ENCODE measurements around the gene JMJD1C. TPM values are rescaled to one million over a fixed set of nuclear protein-coding genes. Genes with fewer than 3 reads are reported as not detected.

The JMJD1C gene
- total RNA-seq, 1 experiment from 2014 or later, result 180 TPM

DNA sequence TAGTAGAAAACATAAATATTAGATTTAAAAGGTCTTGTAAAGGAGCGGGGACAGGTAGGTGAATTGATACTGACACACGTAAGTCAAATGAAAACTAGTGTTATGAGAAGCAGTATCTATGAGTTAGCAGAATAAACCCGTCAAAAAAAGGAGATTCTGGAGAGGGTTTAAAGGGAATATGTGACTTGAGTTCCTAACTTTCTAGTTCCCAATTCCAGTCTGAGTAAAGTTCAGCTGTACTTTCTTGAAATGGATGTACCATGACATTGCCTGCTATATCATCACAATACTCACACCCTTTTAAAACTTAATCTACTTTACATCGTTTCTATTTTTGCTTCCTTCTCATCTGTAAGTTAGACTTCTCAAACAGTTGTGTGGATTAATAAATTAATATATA lies 210.5 kb downstream of the JMJD1C start:
- H3K9me3 Mint-ChIP-seq, result no peaks in the 10 kb centered on the region
- no peak overlapping the region for H3K27ac Mint-ChIP-seq
- DNase-seq (ENCODE audit: low spot score) (no peak), ATAC-seq (no peak)
- peaks cover 68% of the 10 kb centered on the region for H3K4me1 Mint-ChIP-seq
- no peak overlapping the region for H3K4me3 Mint-ChIP-seq
- peaks cover 33% of the 10 kb centered on the region for H3K36me3 Mint-ChIP-seq
- TF ChIP-seq, protein P1, sequence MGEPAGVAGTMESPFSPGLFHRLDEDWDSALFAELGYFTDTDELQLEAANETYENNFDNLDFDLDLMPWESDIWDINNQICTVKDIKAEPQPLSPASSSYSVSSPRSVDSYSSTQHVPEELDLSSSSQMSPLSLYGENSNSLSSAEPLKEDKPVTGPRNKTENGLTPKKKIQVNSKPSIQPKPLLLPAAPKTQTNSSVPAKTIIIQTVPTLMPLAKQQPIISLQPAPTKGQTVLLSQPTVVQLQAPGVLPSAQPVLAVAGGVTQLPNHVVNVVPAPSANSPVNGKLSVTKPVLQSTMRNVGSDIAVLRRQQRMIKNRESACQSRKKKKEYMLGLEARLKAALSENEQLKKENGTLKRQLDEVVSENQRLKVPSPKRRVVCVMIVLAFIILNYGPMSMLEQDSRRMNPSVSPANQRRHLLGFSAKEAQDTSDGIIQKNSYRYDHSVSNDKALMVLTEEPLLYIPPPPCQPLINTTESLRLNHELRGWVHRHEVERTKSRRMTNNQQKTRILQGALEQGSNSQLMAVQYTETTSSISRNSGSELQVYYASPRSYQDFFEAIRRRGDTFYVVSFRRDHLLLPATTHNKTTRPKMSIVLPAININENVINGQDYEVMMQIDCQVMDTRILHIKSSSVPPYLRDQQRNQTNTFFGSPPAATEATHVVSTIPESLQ (CRISPR knock-in tag; IDR thresholded peaks at IDR 0.05), result no peak
- TF ChIP-seq ZNF317 (CRISPR knock-in tag; IDR thresholded peaks at IDR 0.05; ENCODE audit: borderline replicate concordance, low read depth), result no peak
- no peak for TF ChIP-seq ZNF423 (CRISPR knock-in tag; IDR thresholded peaks at IDR 0.05)
- H3K27me3 Mint-ChIP-seq (ENCODE audit: low read depth), result no peaks in the 10 kb centered on the region
- ChIA-PET CTCF (interaction anchor here (0.9 kb wide), 1 partner anchor 465 kb away, joined by 4 read pairs; no protein-coding TSS in a partner anchor), POLR2A (interaction anchor here (0.6 to 1.1 kb wide), 2 partner anchors 15 to 45 kb away, joined by 3 to 6 read pairs; no protein-coding TSS in a partner anchor)

DNA sequence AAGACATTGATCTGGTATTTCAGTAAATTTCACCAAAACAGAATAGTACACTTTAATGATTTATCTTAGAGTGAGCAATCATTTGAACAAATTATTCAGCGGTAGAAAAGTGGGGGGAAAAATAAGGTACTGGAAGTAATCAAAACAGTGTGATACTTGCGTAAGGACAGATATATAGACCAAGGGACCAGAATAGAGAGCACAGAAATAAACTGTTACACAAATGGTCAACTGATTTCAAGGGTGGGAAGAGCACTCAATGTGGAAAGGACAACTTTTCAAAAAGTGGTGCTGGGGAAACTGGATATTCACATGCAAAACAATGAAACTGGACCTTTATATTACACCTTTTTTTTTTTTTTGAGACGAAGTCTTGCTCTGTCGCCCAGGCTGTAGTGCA lies 212.7 kb downstream of the JMJD1C start:
- no peak for DNase-seq (ENCODE audit: low spot score)
- ATAC-seq, result no peak
- TF ChIP-seq, protein P2, sequence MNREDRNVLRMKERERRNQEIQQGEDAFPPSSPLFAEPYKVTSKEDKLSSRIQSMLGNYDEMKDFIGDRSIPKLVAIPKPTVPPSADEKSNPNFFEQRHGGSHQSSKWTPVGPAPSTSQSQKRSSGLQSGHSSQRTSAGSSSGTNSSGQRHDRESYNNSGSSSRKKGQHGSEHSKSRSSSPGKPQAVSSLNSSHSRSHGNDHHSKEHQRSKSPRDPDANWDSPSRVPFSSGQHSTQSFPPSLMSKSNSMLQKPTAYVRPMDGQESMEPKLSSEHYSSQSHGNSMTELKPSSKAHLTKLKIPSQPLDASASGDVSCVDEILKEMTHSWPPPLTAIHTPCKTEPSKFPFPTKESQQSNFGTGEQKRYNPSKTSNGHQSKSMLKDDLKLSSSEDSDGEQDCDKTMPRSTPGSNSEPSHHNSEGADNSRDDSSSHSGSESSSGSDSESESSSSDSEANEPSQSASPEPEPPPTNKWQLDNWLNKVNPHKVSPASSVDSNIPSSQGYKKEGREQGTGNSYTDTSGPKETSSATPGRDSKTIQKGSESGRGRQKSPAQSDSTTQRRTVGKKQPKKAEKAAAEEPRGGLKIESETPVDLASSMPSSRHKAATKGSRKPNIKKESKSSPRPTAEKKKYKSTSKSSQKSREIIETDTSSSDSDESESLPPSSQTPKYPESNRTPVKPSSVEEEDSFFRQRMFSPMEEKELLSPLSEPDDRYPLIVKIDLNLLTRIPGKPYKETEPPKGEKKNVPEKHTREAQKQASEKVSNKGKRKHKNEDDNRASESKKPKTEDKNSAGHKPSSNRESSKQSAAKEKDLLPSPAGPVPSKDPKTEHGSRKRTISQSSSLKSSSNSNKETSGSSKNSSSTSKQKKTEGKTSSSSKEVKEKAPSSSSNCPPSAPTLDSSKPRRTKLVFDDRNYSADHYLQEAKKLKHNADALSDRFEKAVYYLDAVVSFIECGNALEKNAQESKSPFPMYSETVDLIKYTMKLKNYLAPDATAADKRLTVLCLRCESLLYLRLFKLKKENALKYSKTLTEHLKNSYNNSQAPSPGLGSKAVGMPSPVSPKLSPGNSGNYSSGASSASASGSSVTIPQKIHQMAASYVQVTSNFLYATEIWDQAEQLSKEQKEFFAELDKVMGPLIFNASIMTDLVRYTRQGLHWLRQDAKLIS (CRISPR knock-in tag; IDR thresholded peaks at IDR 0.05; ENCODE audit: borderline replicate concordance), result no peak
- TF ChIP-seq, protein P3, sequence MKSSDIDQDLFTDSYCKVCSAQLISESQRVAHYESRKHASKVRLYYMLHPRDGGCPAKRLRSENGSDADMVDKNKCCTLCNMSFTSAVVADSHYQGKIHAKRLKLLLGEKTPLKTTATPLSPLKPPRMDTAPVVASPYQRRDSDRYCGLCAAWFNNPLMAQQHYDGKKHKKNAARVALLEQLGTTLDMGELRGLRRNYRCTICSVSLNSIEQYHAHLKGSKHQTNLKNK (CRISPR knock-in tag; IDR thresholded peaks at IDR 0.05), result no peak
- no peak for TF ChIP-seq RELA (CRISPR knock-in tag; IDR thresholded peaks at IDR 0.05; ENCODE audit: borderline replicate concordance)
- TF ChIP-seq ZNF219 (CRISPR knock-in tag; IDR thresholded peaks at IDR 0.05; ENCODE audit: borderline replicate concordance), result no peak
- TF ChIP-seq RORB (CRISPR knock-in tag; IDR thresholded peaks at IDR 0.05), result no peak
- TF ChIP-seq, protein P4, sequence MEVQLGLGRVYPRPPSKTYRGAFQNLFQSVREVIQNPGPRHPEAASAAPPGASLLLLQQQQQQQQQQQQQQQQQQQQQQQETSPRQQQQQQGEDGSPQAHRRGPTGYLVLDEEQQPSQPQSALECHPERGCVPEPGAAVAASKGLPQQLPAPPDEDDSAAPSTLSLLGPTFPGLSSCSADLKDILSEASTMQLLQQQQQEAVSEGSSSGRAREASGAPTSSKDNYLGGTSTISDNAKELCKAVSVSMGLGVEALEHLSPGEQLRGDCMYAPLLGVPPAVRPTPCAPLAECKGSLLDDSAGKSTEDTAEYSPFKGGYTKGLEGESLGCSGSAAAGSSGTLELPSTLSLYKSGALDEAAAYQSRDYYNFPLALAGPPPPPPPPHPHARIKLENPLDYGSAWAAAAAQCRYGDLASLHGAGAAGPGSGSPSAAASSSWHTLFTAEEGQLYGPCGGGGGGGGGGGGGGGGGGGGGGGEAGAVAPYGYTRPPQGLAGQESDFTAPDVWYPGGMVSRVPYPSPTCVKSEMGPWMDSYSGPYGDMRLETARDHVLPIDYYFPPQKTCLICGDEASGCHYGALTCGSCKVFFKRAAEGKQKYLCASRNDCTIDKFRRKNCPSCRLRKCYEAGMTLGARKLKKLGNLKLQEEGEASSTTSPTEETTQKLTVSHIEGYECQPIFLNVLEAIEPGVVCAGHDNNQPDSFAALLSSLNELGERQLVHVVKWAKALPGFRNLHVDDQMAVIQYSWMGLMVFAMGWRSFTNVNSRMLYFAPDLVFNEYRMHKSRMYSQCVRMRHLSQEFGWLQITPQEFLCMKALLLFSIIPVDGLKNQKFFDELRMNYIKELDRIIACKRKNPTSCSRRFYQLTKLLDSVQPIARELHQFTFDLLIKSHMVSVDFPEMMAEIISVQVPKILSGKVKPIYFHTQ (CRISPR knock-in tag; IDR thresholded peaks at IDR 0.05), result no peak
- TF ChIP-seq ETV6 (CRISPR knock-in tag; IDR thresholded peaks at IDR 0.05), result no peak
- TF ChIP-seq, protein P5, sequence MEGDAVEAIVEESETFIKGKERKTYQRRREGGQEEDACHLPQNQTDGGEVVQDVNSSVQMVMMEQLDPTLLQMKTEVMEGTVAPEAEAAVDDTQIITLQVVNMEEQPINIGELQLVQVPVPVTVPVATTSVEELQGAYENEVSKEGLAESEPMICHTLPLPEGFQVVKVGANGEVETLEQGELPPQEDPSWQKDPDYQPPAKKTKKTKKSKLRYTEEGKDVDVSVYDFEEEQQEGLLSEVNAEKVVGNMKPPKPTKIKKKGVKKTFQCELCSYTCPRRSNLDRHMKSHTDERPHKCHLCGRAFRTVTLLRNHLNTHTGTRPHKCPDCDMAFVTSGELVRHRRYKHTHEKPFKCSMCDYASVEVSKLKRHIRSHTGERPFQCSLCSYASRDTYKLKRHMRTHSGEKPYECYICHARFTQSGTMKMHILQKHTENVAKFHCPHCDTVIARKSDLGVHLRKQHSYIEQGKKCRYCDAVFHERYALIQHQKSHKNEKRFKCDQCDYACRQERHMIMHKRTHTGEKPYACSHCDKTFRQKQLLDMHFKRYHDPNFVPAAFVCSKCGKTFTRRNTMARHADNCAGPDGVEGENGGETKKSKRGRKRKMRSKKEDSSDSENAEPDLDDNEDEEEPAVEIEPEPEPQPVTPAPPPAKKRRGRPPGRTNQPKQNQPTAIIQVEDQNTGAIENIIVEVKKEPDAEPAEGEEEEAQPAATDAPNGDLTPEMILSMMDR (IDR thresholded peaks at IDR 0.05), result no peak
- TF ChIP-seq NR2C2 (CRISPR knock-in tag; IDR thresholded peaks at IDR 0.05), result no peak
- TF ChIP-seq ZNF121 (CRISPR knock-in tag; IDR thresholded peaks at IDR 0.05), result no peak
- TF ChIP-seq TEAD1 (CRISPR knock-in tag; IDR thresholded peaks at IDR 0.05), result no peak
- TF ChIP-seq, protein P6, sequence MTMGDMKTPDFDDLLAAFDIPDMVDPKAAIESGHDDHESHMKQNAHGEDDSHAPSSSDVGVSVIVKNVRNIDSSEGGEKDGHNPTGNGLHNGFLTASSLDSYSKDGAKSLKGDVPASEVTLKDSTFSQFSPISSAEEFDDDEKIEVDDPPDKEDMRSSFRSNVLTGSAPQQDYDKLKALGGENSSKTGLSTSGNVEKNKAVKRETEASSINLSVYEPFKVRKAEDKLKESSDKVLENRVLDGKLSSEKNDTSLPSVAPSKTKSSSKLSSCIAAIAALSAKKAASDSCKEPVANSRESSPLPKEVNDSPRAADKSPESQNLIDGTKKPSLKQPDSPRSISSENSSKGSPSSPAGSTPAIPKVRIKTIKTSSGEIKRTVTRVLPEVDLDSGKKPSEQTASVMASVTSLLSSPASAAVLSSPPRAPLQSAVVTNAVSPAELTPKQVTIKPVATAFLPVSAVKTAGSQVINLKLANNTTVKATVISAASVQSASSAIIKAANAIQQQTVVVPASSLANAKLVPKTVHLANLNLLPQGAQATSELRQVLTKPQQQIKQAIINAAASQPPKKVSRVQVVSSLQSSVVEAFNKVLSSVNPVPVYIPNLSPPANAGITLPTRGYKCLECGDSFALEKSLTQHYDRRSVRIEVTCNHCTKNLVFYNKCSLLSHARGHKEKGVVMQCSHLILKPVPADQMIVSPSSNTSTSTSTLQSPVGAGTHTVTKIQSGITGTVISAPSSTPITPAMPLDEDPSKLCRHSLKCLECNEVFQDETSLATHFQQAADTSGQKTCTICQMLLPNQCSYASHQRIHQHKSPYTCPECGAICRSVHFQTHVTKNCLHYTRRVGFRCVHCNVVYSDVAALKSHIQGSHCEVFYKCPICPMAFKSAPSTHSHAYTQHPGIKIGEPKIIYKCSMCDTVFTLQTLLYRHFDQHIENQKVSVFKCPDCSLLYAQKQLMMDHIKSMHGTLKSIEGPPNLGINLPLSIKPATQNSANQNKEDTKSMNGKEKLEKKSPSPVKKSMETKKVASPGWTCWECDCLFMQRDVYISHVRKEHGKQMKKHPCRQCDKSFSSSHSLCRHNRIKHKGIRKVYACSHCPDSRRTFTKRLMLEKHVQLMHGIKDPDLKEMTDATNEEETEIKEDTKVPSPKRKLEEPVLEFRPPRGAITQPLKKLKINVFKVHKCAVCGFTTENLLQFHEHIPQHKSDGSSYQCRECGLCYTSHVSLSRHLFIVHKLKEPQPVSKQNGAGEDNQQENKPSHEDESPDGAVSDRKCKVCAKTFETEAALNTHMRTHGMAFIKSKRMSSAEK (CRISPR knock-in tag; IDR thresholded peaks at IDR 0.05; ENCODE audit: borderline replicate concordance), result no peak
- ChIA-PET POLR2A (interaction anchor here (0.7 to 1.1 kb wide), 2 partner anchors 16 to 183 kb away, joined by 3 read pairs; no protein-coding TSS in a partner anchor), CTCF (interaction anchor here (1.1 to 1.5 kb wide), 3 partner anchors 86 to 468 kb away, joined by 3 to 4 read pairs (median 4); no protein-coding TSS in a partner anchor)
- Mint-ChIP-seq H3K4me1 (peaks cover 52% of the 10 kb centered on the region), H3K27ac (peak overlapping the region; percentile 81), H3K36me3 (peaks cover 26% of the 10 kb centered on the region), H3K4me3 (peak overlapping the region; percentile 3; the same call in 1 of the 2 replicates), H3K9me3 (no peaks in the 10 kb centered on the region), H3K27me3 (ENCODE audit: low read depth) (no peaks in the 10 kb centered on the region)
